Large intestine (tissue), 3 donors: ENCODE data around the gene CSRP2. TPM values are rescaled to one million over a fixed set of nuclear protein-coding genes. Genes with fewer than 3 reads are reported as not detected.

Experiments
- DNase-seq, 2 donors: peaks; one replicate each; pipeline versions ENCODE4 v3.0.0 to v3.0.0-alpha.2; 2013
- H3K27ac ChIP-seq: one replicate; pipeline ENCODE4 v1.5.1; 2013; ENCODE audit warnings: low read length
- H3K27me3 ChIP-seq: 2 replicates; pipeline ENCODE4 v1.6.1; 2013; ENCODE audit warnings: low read length; ENCODE audit not compliant: control insufficient read depth, insufficient read depth
- H3K36me3 ChIP-seq: 2 replicates; pipeline ENCODE4 v1.6.1; 2013; ENCODE audit warnings: low read length; ENCODE audit not compliant: control insufficient read depth, insufficient read depth
- H3K4me1 ChIP-seq: one replicate; pipeline ENCODE4 v1.6.1; 2013; ENCODE audit warnings: low read length; ENCODE audit not compliant: control insufficient read depth, insufficient read depth
- H3K4me3 ChIP-seq: one replicate; pipeline ENCODE4 v1.5.1; 2013; ENCODE audit warnings: low read length
- H3K9me3 ChIP-seq: one replicate; pipeline ENCODE4 v1.6.1; 2013; ENCODE audit warnings: mild to moderate bottlenecking, low read depth, low read length, moderate library complexity; ENCODE audit not compliant: control insufficient read depth
- WGBS: methylation state at CpG from one replicate; pipeline ENCODE4 v1.1.5; 2013; ENCODE audit warnings: low lambda C conversion rate; ENCODE audit not compliant: insufficient coverage; 5-methylcytosine and 5-hydroxymethylcytosine counted together
- polyA plus RNA-seq: library from polyadenylated mRNA; unstranded; fragments of 120-200 nt; gene quantifications from one replicate; pipeline ENCODE4 v1.2.1, GENCODE V29; 2013

Gene CSRP2
- polyA plus RNA-seq, 1 donor: 29.4 TPM

DNA sequence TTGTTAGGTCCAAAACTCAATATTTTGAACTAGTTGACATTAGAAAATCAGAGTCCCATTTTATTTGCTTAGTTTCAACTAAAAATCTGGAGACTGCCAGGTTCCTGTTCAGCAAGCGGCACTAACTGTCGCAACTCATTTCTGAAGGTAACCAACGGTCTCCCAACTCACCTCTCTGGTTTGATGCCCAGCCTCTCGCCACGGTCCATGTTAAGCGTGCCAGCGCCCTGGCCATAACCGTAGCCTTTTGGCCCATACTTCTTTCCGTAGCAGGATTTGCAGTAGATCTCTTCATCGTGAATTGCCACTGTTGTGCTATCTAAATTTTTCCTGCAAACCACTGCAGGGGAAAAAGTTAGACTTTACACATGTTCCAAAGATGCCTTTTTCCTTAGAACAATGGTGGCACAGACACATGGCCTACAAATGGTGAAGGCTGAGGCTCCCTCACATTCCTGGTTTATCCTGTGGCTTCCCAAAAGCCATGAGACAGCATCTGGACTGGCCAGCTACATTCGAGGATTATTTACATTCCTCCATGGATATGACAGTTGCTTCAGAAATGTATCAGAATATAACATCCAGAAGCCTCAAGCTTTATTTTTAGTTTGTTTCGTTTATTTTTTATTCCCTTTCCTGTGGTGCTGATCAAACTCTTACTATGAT is 15.7 kb downstream of the CSRP2 start:
- Histone ChIP-seq H3K4me3 (no peak overlapping the region), H3K4me1 (no peaks in the 10 kb centered on the region), H3K36me3 (peaks cover 2% of the 10 kb centered on the region), H3K27ac (no peak overlapping the region), H3K9me3 (no peaks in the 10 kb centered on the region), H3K27me3 (no peaks in the 10 kb centered on the region)
- WGBS: 100% methylated on average over 1 of the region's 12 CpGs
- DNase-seq: no peak

DNA sequence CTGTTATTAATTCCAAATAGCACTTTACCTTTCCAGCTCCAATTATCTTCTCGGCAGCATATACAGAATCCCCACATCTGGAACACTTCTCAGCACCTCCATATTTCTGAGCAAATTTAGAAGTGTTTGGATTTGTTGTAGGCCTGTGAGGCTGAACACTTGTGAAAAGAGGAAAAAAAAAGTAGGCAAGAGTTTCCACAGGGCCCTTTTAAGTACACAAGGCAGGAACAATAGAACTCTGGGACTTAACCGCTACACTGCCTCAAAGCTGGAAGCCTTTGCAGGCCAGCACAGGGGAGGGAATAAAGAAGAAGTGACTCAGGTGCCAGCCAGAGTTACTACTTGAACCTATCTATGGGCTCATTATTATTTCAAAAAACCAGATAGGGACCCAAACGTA is 18.6 kb downstream of the CSRP2 start:
- Histone ChIP-seq H3K27ac (no peak overlapping the region), H3K9me3 (no peaks in the 10 kb centered on the region), H3K27me3 (no peaks in the 10 kb centered on the region), H3K4me1 (no peaks in the 10 kb centered on the region), H3K36me3 (peaks cover 13% of the 10 kb centered on the region), H3K4me3 (no peak overlapping the region)
- DNase-seq: no peak
- WGBS: no CpG with 5 or more reads among the region's 3 CpGs

- no peak for DNase-seq
- no CpG with 5 or more reads among the region's 4 CpGs for WGBS
- Histone ChIP-seq H3K4me3 (no peak overlapping the region), H3K4me1 (no peaks in the 10 kb centered on the region), H3K27me3 (no peaks in the 10 kb centered on the region), H3K36me3 (peaks cover 13% of the 10 kb centered on the region), H3K9me3 (no peaks in the 10 kb centered on the region), H3K27ac (no peak overlapping the region)
These were observed 19.2 kb downstream of the CSRP2 start for GRCh38 chr12:76859611-76860010.

DNA sequence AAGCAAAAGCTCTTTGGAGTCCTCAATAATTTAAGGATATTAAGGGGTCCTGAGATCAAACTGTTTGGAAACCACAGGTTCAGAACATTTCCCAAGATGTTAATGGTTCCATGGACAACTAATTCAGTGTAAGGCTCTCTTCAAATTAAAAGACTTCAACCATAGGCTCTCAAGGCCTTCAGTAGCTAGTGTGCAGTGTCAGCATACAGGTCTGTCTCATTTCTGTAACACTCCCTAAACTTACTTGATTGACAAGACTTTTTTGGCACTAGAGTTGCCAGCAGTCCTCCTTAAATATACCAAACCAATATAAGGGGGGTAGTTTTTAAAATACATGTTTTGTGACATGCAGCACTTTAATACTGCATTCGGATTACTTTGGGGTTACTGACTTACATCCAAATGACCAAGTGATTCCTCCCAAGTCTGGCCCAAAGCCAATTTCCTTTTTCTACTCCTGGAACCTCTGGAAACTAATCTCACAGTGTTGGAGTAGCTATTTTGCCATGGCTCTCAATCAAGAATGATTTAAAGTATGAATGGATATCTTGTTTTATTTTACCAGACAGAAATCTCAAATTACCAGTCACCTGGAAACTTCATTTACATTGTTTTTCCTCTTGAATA is 22.7 kb downstream of the CSRP2 start:
- H3K36me3 ChIP-seq: peaks cover 13% of the 10 kb centered on the region
- no peak overlapping the region for H3K27ac ChIP-seq
- 100% methylated on average over 1 of the region's 1 CpG for WGBS
- H3K27me3 ChIP-seq: no peaks in the 10 kb centered on the region
- no peak overlapping the region for H3K4me3 ChIP-seq
- no peaks in the 10 kb centered on the region for H3K9me3 ChIP-seq
- H3K4me1 ChIP-seq: no peaks in the 10 kb centered on the region
- DNase-seq: no peak

GRCh38 chr12:76855271-76855670 is 23.5 kb downstream of the CSRP2 start:
- WGBS: no CpG with 5 or more reads among the region's 4 CpGs

DNA sequence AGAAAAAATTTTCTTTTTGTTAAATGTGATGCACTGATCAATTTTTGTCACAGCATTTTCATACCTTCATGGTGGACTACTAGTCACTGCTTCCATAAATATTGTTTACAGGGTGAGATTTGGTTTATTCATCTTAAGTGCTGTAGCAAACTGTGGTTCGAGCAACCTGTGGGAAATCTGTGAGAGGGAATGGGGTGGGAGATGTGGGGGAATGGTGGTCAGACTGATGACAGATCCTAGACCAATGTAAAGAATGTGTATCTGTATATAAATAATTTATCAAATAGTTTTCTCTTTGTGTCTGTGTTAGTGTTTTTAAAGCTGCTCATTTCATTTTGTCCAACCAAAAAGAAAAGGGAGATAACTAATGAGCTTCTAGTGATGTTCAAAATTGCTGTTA is 26.7 kb downstream of the CSRP2 start:
- no CpG with 5 or more reads among the region's 1 CpG for WGBS
- H3K9me3 ChIP-seq: no peaks in the 10 kb centered on the region
- H3K4me3 ChIP-seq: no peak overlapping the region
- H3K36me3 ChIP-seq: peaks cover 25% of the 10 kb centered on the region
- no peaks in the 10 kb centered on the region for H3K27me3 ChIP-seq
- no peaks in the 10 kb centered on the region for H3K4me1 ChIP-seq
- no peak for DNase-seq
- H3K27ac ChIP-seq: no peak overlapping the region

More at GRCh38 chr12:76855271-76855670, 23.5 kb downstream of the CSRP2 start:
- H3K36me3 ChIP-seq: peaks cover 17% of the 10 kb centered on the region
- no peaks in the 10 kb centered on the region for H3K27me3 ChIP-seq
- DNase-seq: no peak
- no peak overlapping the region for H3K27ac ChIP-seq
- no peaks in the 10 kb centered on the region for H3K9me3 ChIP-seq
- no peak overlapping the region for H3K4me3 ChIP-seq
- H3K4me1 ChIP-seq: no peaks in the 10 kb centered on the region

GRCh38 chr12:76848132-76848531 is 30.7 kb downstream of the CSRP2 start:
- H3K4me1 ChIP-seq: no peaks in the 10 kb centered on the region
- H3K27me3 ChIP-seq: no peaks in the 10 kb centered on the region
- no peak overlapping the region for H3K27ac ChIP-seq
- no peak overlapping the region for H3K4me3 ChIP-seq
- no peaks in the 10 kb centered on the region for H3K9me3 ChIP-seq
- H3K36me3 ChIP-seq: peaks cover 16% of the 10 kb centered on the region
- no peak for DNase-seq
- no CpG with 5 or more reads among the region's 2 CpGs for WGBS

GRCh38 chr12:76847260-76847659 is 31.6 kb downstream of the CSRP2 start:
- no peaks in the 10 kb centered on the region for H3K27me3 ChIP-seq
- H3K27ac ChIP-seq: no peak overlapping the region
- peaks cover 21% of the 10 kb centered on the region for H3K36me3 ChIP-seq
- WGBS: 20% methylated on average over 1 of the region's 2 CpGs
- H3K4me1 ChIP-seq: no peaks in the 10 kb centered on the region
- H3K4me3 ChIP-seq: no peak overlapping the region
- no peak for DNase-seq
- H3K9me3 ChIP-seq: no peaks in the 10 kb centered on the region

DNA sequence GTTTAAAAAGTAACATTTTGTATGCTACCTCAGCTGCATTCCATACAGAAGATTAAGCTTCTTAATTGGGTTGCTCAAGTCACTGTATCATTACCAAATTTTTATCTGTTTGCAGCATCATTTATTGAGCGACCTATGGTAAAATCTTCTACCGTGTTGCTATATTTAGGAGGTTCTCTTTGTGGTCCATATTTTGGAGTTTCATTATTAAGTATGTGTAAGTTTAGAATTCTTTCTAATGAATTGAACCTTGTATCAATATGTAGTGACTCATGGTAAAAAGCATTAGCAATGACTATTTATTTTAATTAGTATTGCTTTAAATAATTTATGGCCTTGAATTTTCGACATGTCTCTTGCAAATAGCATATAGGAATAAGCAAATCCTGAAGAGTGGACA is 42.2 kb downstream of the CSRP2 start:
- H3K27me3 ChIP-seq: no peaks in the 10 kb centered on the region
- peaks cover 10% of the 10 kb centered on the region for H3K36me3 ChIP-seq
- no peak overlapping the region for H3K27ac ChIP-seq
- no peak for DNase-seq
- no peak overlapping the region for H3K4me3 ChIP-seq
- no peaks in the 10 kb centered on the region for H3K9me3 ChIP-seq
- no CpG with 5 or more reads among the region's 3 CpGs for WGBS
- no peaks in the 10 kb centered on the region for H3K4me1 ChIP-seq

DNA sequence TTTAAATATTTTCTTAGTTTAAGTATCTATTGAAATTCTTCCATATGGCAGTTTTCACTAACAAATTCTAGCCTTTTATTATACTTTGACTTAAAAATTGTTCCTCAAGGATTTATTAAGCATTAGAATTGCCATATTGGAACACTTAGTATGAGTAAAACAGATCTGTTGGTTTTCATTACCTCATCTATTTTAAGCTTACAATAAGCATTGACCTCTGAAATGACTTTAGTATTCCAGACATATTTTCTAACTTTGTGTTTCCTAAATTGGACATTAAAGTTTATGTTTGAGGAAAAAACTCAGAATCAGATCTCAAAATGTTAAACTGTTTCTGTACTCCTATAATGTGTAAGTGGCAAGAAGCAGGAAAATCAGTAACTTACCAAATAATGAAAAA is 48.4 kb downstream of the CSRP2 start:
- Histone ChIP-seq H3K4me3 (no peak overlapping the region), H3K4me1 (no peaks in the 10 kb centered on the region), H3K36me3 (peaks cover 19% of the 10 kb centered on the region), H3K27me3 (no peaks in the 10 kb centered on the region), H3K9me3 (no peaks in the 10 kb centered on the region), H3K27ac (no peak overlapping the region)
- no peak for DNase-seq
